Putamen (tissue), 1 donor: ENCODE data around the gene MARK3.

Experiments used
- DNase-seq: peaks from one replicate; pipeline ENCODE4 v3.0.0-alpha.2; 2016; ENCODE audit warnings: low spot score

Gene MARK3

GRCh38 chr14:103393676-103394626 is 8.7 kb downstream of the MARK3 start:
- peak; percentile 24 for DNase-seq

GRCh38 chr14:103395244-103395643 is 10.0 kb downstream of the MARK3 start:
- no peak for DNase-seq

- no peak for DNase-seq
These were observed 11.2 kb downstream of the MARK3 start for GRCh38 chr14:103396463-103396862.

GRCh38 chr14:103398427-103399195 is 13.4 kb downstream of the MARK3 start:
- DNase-seq = no peak

GRCh38 chr14:103400537-103400936 is 15.3 kb downstream of the MARK3 start:
- no peak for DNase-seq

- DNase-seq = no peak
These were observed 16.3 kb downstream of the MARK3 start for GRCh38 chr14:103401223-103402214.

- no peak for DNase-seq
These were observed 17.5 kb downstream of the MARK3 start for GRCh38 chr14:103402695-103403094.

GRCh38 chr14:103404032-103404918 is 19.1 kb downstream of the MARK3 start:
- DNase-seq = no peak

GRCh38 chr14:103404920-103405319 is 19.7 kb downstream of the MARK3 start:
- peak; percentile 25 for DNase-seq

- no peak for DNase-seq
These were observed 23.4 kb downstream of the MARK3 start for GRCh38 chr14:103408491-103409155.

- peak; percentile 78 for DNase-seq
These were observed 31.7 kb downstream of the MARK3 start for GRCh38 chr14:103416916-103417315.

GRCh38 chr14:103418481-103418818 is 33.2 kb downstream of the MARK3 start:
- DNase-seq = no peak

GRCh38 chr14:103421556-103421955 is 36.3 kb downstream of the MARK3 start:
- no peak for DNase-seq

- no peak for DNase-seq
These were observed 37.8 kb downstream of the MARK3 start for GRCh38 chr14:103423050-103423461.

GRCh38 chr14:103427485-103428443 is 42.5 kb downstream of the MARK3 start:
- DNase-seq = no peak

- no peak for DNase-seq
These were observed 43.7 kb downstream of the MARK3 start for GRCh38 chr14:103428723-103429556.

GRCh38 chr14:103430358-103430757 is 45.1 kb downstream of the MARK3 start:
- no peak for DNase-seq

GRCh38 chr14:103432627-103433026 is 47.4 kb downstream of the MARK3 start:
- DNase-seq = no peak
